Mononuclear cell (primary cell): ENCODE measurements around the gene NMBR. TPM values are rescaled to one million over a fixed set of nuclear protein-coding genes. Genes with fewer than 3 reads are reported as not detected.
"Not testable (repeated sequence)": the region's sequence is repeated elsewhere in the genome, so short reads cannot be mapped to it uniquely, and the experiment has no call there.

ENCODE experiments used
- H3K27me3 ChIP-seq: 2 replicates; pipeline ENCODE4 v1.6.0; 2011; ENCODE audit warnings: low read length, control low read depth; ENCODE audit not compliant: insufficient read depth
- H3K4me1 ChIP-seq: 2 replicates; pipeline ENCODE4 v1.5.1; 2011; ENCODE audit warnings: mild to moderate bottlenecking, low read length, control low read depth; ENCODE audit not compliant: insufficient read depth
- H3K4me3 ChIP-seq: 2 replicates; pipeline ENCODE4 v1.5.1; 2011; ENCODE audit warnings: mild to moderate bottlenecking, low read length, moderate library complexity
- H3K9me3 ChIP-seq: 2 replicates; pipeline ENCODE4 v1.5.1; 2011; ENCODE audit warnings: low read depth, mild to moderate bottlenecking, control low read depth, low read length
- total RNA-seq: library from RNA; depleted of rRNA; stranded (reverse); fragments of >200 nt; gene quantifications from one replicate; pipeline ENCODE4 v1.2.3, GENCODE V29; 2012

The NMBR gene
- total RNA-seq, 1 donor = not detected

DNA sequence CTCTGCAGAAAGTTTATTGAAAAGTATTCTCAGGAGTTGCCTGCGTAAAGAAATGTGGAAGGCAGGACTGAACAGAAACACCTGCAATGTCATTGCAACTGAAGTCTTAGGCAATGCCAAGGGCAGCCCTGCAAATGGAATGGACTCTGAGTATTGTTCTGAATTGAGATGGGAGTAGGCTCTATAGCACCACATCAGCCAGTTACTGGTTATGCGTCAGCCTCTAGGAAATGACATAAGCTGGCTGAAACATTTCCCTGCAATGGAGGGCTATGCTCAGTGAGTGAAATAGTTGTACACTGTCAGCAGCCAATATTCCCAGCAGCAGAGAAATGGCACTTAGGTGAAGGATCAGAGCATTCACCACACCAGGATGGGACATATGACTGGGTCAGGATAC, 28.0 kb downstream of the NMBR start:
- Histone ChIP-seq H3K9me3 (no peaks in the 10 kb centered on the region), H3K27me3 (peaks cover 5% of the 10 kb centered on the region), H3K4me1 (no peaks in the 10 kb centered on the region), H3K4me3 (no peak overlapping the region)

DNA sequence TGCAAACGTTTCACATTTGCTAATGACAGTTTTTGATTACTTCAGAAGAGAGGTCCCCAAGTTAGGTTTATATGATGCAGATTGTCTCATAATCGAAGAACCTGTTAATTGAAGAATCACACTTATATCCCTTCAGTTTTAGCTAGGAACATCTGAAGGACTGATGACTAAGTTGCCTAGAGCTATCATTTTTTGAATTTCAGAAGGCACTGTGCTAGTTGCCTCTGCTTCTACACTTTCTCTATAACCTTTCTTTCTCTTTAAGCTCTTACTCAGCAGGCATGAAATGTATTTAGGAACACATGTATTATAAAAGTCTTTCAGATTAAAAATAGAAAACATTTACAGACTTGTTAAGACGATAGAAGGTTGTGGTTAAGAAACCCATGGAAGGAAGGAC, 28.6 kb downstream of the NMBR start:
- Histone ChIP-seq H3K4me3 (no peak overlapping the region), H3K27me3 (peaks cover 5% of the 10 kb centered on the region), H3K4me1 (no peaks in the 10 kb centered on the region), H3K9me3 (no peaks in the 10 kb centered on the region)

DNA sequence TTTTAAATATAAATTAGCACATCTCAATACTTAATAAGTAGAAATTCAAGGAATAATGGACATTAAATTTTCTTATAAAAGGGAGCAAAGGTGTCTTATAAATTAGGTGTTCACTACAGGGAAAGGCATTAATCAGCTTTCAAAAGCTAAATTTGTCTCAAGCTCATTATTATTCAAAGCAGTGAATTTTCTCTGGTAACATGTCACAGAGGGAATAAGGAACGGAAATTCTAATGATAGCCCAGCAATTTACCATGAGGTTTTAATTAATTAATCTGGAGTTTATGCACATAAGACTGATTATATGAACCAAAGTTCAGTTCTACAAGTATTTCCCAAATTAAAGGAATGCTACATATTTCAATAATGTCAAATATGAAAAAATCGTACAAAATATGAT, 29.6 kb downstream of the NMBR start:
- peaks cover 5% of the 10 kb centered on the region for H3K27me3 ChIP-seq
- H3K9me3 ChIP-seq = no peaks in the 10 kb centered on the region
- H3K4me3 ChIP-seq = no peak overlapping the region
- H3K4me1 ChIP-seq = no peaks in the 10 kb centered on the region

DNA sequence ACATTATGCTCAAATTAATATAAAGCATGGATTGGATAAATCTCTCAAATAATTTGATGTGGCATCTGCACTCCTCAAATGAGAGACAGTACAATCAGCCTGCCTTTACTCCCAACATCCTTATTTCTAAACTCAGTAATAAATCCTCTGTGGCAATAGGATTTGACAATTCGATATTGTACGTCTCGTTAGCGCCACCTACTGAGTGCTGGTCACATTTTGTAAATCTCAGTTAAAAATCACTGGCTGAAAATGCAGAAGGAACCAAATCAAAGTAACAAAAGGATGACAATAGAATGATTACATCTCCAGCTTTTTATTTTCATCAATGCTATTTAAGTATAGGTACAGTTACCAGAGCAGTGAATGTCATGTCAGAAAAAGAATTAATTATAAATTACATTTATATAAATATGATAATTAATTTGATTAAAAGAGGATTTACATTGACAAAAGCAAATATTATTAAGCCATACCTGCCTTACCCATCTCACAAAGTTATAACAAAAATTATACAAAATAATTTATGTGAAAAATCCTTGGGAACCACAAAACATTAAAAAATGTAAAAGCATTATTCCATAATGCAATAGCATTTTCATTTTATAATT, 34.4 kb downstream of the NMBR start:
- Histone ChIP-seq H3K4me1 (no peaks in the 10 kb centered on the region), H3K27me3 (no peaks in the 10 kb centered on the region), H3K9me3 (no peaks in the 10 kb centered on the region), H3K4me3 (no peak overlapping the region)

DNA sequence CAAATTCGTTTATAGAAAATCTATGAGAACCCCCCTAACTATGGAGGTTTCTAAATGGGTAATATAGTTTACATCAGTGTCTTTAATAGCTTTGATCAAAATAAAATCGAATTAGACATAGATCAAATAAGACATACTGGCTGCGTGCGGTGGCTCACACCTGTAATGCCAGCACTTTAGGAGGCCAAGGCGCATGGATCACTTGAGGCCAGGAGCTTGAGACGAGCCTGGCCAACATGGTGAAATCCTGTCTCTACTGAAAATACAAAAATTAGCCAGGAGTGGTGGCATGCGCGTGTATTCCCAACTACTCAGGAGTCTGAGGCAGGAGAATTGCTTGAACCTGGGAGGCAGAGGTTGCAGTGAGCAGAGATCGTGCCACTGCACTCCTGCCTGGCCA, 36.1 kb downstream of the NMBR start:
- not testable (repeated sequence) for H3K4me3 ChIP-seq

DNA sequence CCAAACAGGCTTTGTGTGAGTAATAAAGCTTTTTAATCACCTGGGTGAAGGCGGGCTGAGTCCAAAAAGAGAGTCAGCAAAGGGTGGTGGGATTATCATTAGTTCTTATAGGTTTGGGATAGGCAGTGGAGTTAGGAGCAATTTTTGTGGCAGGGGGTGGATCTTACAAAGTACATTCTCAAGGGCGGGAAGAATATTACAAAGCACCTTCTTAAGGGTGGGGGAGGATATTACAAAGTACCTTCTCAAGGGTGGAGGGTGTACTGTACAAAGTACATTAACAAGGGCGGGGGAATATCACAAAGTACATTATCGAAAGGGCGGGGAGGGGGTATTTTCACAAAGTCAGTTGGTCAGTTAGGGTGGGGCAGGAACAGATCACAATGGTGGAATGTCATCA, 42.1 kb downstream of the NMBR start:
- H3K27me3 ChIP-seq, H3K4me1 ChIP-seq, H3K4me3 ChIP-seq, H3K9me3 ChIP-seq: not testable (repeated sequence)

More for the DNA sequence above, 36.1 kb downstream of the NMBR start:
- H3K9me3 ChIP-seq, H3K27me3 ChIP-seq, H3K4me1 ChIP-seq: not testable (repeated sequence)

DNA sequence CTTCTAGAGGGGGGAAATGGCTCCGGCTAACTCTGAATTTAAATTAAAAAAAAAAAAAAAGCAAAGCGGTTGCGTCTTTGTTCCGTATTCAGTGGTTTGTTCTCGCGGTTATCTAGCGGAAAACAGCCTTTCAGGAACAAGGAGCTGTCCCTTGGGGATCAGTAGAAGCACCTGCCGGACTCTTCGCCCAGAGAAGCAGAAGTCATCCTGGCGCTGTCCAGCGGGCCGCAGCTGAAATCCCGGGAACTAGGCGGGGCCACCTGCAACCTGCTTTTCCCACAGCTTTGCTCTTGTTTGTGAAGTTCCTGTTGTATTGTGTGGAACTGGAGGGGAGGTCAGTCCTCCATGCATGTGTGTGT, 58.1 kb downstream of the NMBR start:
- Histone ChIP-seq H3K4me1 (no peaks in the 10 kb centered on the region), H3K4me3 (no peak overlapping the region), H3K9me3 (no peaks in the 10 kb centered on the region), H3K27me3 (peaks cover 35% of the 10 kb centered on the region)

DNA sequence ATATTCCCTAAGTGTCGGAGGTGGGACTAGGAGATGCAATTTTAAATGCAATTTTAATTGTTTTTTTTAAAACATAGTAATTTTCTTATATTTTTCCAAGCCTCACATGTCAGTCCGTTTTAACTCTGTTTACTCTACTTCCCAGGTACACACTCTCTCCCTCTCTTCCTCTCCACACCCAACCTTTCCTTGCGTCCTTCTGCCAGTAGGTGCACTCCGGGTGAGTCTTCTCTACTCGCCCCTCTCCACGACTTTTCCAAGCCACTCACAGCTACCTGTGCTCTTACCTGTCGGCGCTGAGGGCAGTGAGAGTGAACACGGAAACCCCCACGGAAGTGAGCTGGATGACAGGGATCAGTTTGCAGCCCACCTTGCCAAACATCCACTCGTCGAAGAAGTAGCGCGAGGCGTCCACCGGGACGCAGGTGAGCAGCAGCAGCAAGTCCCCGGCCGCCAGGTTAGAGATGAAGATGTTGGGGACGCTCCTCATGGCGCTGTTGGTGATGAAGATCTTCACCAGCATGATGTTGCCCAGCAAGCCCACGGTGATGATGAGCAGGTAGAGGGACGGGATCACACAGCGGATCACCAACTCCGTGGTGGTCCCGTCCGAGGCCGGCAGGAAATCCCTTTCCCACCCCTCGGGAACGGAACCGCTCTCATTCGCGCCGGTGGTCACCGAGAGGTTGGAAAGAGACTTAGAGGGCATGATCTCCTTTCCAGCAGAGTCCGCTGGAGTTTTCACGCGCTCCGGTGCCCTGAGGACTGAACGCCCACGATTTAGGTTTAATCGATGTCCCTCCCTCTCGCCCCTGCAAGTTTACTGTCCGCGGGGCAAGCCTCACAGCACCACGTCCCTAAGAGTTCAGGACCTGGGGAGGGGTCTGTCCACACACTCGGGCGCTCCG, 58.7 kb downstream of the NMBR start:
- H3K4me3 ChIP-seq = no peak overlapping the region
- H3K4me1 ChIP-seq = no peaks in the 10 kb centered on the region
- no peaks in the 10 kb centered on the region for H3K9me3 ChIP-seq
- peaks cover 35% of the 10 kb centered on the region for H3K27me3 ChIP-seq

DNA sequence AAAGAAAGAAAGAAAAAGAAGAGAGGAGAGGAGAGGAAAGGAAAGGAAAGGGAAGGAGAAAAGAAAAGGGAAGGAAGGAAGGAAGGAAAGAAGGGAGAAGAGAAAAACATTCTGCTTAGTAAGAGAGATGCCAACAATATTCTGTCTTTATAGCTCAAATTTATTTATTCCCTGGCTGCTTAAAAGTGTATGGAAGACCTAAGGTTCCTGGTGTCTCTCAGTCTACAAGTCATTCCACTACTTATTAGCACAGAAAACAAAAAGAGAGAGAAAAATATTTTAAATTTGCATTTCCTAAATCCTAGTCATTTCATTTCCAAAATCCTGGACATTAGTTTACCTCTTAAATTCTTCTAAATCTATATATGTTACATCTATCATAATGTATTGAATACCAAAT, 67.8 kb downstream of the NMBR start:
- no peaks in the 10 kb centered on the region for H3K4me1 ChIP-seq
- no peaks in the 10 kb centered on the region for H3K27me3 ChIP-seq
- H3K4me3 ChIP-seq = no peak overlapping the region
- no peaks in the 10 kb centered on the region for H3K9me3 ChIP-seq

DNA sequence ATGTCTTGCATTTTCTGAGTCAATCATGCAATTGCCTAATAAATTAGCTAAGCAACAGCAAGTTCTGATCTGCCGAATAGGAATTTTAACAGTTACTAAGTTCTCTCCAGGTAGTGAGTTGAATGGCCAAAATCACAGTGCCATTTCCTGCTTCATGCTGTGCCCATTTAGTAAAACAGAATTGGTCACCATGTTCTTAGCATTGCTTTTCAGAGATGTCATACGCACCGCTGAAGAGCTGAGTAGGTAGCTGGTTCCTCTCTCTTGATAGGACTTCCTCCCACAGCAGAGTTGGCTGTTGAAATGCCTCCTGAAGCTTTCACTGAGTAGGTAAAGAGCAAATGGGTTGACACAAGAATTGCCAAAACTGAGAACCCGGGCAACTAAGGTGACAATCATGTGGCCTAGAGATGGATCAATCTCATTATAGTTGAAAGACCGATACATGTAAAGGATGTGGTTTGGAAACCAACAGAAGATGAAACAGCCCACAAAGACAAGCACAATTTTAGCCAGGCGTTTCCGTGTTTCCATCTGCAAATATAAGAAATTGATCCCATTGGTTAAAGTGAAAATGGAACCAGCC, 71.3 kb downstream of the NMBR start:
- no peaks in the 10 kb centered on the region for H3K27me3 ChIP-seq
- H3K9me3 ChIP-seq = no peaks in the 10 kb centered on the region
- no peak overlapping the region for H3K4me3 ChIP-seq

DNA sequence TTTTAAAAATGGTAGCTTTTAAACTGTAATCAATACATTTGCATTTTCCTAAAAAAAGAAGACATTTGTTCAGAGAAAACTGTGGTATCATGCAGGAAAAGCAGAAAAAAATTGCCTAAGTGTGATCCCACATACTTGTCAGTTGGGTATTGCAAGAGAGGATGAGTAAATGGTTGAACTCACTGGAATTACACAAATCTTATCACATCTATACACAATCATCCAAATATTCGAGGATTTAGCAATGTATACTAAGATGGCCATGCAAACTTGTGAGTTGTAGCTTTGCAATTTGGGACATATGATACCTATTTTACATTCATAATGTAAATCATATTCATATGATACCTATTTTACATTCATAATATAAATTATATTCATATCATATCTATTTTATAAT, 72.4 kb downstream of the NMBR start:
- H3K4me1 ChIP-seq = no peaks in the 10 kb centered on the region
- H3K27me3 ChIP-seq = no peaks in the 10 kb centered on the region
- no peak overlapping the region for H3K4me3 ChIP-seq
- H3K9me3 ChIP-seq = no peaks in the 10 kb centered on the region

More for the DNA sequence above, 71.3 kb downstream of the NMBR start:
- H3K4me1 ChIP-seq = no peaks in the 10 kb centered on the region

DNA sequence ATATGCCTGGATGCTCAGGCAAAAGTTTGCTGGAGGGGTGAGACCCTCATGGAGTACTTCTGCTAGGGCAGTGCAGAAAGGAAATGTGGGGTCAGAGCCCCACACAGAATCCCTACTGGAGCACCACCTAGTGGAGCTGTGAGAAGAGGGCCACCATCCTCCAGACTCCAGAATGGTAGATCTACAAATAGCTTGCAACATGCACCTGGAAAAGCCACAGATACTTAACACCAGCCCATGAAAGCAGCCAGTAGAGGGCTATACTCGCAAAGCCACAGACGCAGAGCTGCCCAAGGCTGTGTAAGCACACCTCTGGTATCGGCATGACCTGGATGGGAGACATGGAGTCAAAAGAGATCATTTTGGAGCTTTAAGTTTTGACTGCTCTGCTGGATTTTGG, 74.9 kb downstream of the NMBR start:
- Histone ChIP-seq H3K4me3 (no peak overlapping the region), H3K4me1 (no peaks in the 10 kb centered on the region), H3K9me3 (no peaks in the 10 kb centered on the region), H3K27me3 (no peaks in the 10 kb centered on the region)

DNA sequence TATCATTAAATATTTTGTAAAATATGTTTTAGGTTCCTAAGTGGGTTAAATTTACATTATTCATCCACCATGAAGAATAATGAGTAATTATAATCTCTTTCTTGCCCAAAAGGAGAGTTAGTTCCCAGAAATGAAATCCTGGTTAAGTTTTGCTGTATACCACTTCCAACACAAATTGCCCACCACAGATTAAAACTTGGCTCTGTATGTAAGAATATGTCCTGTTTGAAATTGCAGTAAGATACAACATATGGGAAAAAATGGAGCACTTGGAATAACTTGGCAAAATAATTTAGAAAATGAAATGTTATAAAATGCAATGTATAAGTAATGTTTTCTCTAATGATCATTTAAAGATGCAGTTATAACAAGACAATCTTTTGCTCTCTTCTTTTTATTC, 78.5 kb downstream of the NMBR start:
- H3K4me1 ChIP-seq = no peaks in the 10 kb centered on the region
- no peaks in the 10 kb centered on the region for H3K9me3 ChIP-seq
- H3K4me3 ChIP-seq = no peak overlapping the region
- H3K27me3 ChIP-seq = no peaks in the 10 kb centered on the region

DNA sequence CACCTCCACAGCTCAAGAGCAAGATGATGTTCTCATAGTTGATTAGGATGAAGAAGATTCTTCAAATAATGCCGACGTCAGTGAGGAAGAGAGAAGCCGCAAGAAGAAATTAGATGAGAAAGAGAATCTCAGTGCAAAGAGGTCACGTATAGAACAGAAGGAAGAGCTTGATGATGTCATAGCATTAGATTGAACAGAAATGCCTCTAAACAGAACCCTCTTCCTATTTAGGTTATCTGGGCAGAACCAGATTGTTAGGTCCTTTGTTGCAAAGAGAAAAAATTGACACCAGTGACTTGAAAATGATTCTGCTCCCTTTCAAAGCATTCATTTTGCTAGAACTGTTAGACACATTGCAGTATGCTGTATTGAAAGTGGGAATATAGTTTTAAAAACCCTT, 84.1 kb downstream of the NMBR start:
- not testable (repeated sequence) for H3K27me3 ChIP-seq, H3K4me1 ChIP-seq, H3K9me3 ChIP-seq, H3K4me3 ChIP-seq

DNA sequence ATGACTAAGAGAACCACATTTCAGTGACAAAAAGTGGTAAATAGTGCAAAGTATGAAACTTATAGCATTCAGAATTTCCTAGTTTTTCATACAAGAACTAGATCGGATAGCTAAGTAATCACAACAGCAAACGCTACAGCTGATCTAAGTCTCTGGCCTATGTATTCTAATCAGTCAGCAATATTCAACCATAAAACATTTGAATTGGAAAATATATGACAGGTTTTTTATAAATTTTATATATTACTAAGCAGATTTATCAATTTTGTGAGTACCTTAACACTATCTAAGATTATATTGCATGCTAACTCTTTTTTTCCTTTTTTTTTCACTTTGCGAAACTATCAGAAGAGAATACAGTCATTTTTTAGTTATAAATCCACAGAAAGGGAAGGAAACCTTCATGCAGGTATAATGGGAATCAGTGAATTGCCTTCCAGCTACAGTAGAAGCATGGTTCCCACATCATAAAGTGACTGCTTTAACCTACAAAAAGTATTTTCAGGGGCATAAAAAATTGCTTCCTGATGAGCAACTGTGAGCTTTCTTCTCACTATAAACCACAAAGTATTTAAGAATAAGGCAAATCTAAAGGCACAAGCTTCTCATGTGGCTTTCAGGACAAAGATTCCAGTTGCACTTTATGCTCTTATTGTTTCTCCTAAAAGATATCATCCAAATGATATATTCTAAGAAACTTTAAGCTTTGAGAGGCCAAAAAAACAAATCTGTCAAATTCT, 88.2 kb downstream of the NMBR start:
- H3K4me3 ChIP-seq = no peak overlapping the region
- no peaks in the 10 kb centered on the region for H3K4me1 ChIP-seq
- no peaks in the 10 kb centered on the region for H3K9me3 ChIP-seq
- H3K27me3 ChIP-seq = no peaks in the 10 kb centered on the region
